ENCODE measurements around the gene SEPTIN8. TPM values are rescaled to one million over a fixed set of nuclear protein-coding genes. Genes with fewer than 3 reads are reported as not detected.

SEPTIN8 gene
- total and polyA plus RNA-seq, 2 donors (not counting 1 experiment from before 2014, with no cell fraction given), result 4.0 to 5.9 TPM

DNA sequence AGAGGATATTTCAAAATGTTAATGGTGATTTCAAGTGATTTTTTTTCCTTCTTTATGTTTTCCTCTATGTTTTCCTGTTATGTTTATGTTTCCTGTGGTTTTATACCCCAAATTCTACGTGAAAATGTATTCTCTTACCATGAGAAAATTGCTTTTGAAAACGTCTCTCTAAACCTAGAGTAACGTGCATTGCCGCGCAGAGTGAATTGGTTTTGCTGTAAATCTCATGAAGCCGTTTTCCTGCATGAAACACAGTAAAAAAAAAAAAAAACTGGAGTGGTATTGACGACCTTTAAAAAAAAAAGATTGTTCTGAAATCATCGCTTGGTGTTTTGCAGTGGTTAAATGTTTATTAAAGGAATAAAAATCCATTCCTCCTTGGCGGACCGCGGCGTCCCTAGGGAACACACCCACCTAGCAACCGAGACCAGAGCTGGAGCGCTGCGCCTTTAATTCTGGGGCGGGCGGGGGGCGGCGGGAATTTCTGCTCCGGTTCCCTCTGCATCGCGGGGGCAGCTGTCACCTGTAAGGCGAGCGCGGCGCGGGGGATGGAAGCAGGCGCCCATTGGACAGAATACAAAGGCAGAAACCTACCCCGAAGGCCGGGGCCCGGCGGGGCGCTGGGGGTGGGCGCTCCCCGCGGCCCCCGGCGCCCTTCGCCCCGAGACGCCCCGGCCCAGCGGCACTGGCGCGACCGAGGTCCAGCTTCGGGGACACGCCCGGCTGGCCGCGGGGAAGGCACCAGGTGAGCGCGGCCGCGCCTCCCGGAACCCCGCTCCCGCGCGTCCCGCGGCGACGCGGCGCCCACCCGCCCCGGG is 36.0 kb upstream of the SEPTIN8 start, which contains the start of gene SOWAHA:
TSS of gene SOWAHA (plus strand) at position 522 of the 818 bp plus-strand sequence. CDS start 320 bp downstream, outside the sequence.
- H3K4me3 Mint-ChIP-seq, result peak within 1 kb of the TSS; percentile 53
- CTCF ChIA-PET, result interaction anchor here (0.6 to 3.3 kb wide), 3 partner anchors 16 to 575 kb away, joined by 3 to 18 read pairs (median 3); partner anchors contain the start of gene SHROOM1
- peak within 1 kb of the TSS; percentile 75 for H2AFZ ChIP-seq (ENCODE audit: insufficient read depth, low read depth, low read length, poor library complexity, severe bottlenecking)
- peak within 1 kb of the TSS; percentile 56 for H3K9ac ChIP-seq (ENCODE audit: low read length)
- no peaks in the 10 kb centered on the region for H3K9me3 Mint-ChIP-seq (ENCODE audit: insufficient read depth)
- no peak within 1 kb of the TSS for H3K27ac ChIP-seq (ENCODE audit: low read length in 2 of 2)
- no peaks in the 10 kb centered on the region for H3K79me2 ChIP-seq (ENCODE audit: control insufficient read depth, insufficient read depth, low read length)
- H3K27me3 ChIP-seq (replicated peaks in 1 of 4; ENCODE audit: control extremely low read depth in 1 of 4, control insufficient read depth in 3 of 4, insufficient read depth in 4 of 4, low read length in 3 of 4), result peaks cover 0 to 47% (median 26%) of the 10 kb centered on the region in 4 experiments
- no peaks in the 10 kb centered on the region for H3K36me3 ChIP-seq (replicated peaks in 1 of 2; ENCODE audit: control extremely low read depth in 1 of 2, control insufficient read depth in 1 of 2, extremely low read depth in 1 of 2, insufficient read depth in 2 of 2, low read length in 1 of 2)
- 2% methylated on average over 64 of the region's 68 CpGs for WGBS (ENCODE audit: insufficient coverage)
- peak within 1 kb of the TSS; percentile 91 for H3K4me2 ChIP-seq (replicated peaks; ENCODE audit: low read depth, low read length, poor library complexity, severe bottlenecking)
- peaks cover 0 to 5% (median 1%) of the 10 kb centered on the region in 3 donors for H3K9me3 ChIP-seq (ENCODE audit: control extremely low read depth in 1 of 3, control insufficient read depth in 2 of 3, insufficient read depth in 1 of 3, low read length in 2 of 3)
- peaks cover 11% of the 10 kb centered on the region for H3K4me1 Mint-ChIP-seq
- intact Hi-C loops (cut with micrococcal nuclease), result no loop called here
- POLR2A ChIA-PET, result no interaction called here
- no peak for DNase-seq
- peaks cover 10 to 16% of the 10 kb centered on the region in 2 donors for H3K4me1 ChIP-seq (ENCODE audit: control insufficient read depth in 2 of 2, insufficient read depth in 2 of 2, low read length in 2 of 2)
- peak; percentile 26 for ATAC-seq (ENCODE audit: low read depth)
- peaks cover 36% of the 10 kb centered on the region for H3K27me3 Mint-ChIP-seq
- H4K20me1 ChIP-seq (ENCODE audit: control insufficient read depth, insufficient read depth, low read length, poor library complexity, severe bottlenecking), result no peaks in the 10 kb centered on the region
- TF ChIP-seq, protein P1, sequence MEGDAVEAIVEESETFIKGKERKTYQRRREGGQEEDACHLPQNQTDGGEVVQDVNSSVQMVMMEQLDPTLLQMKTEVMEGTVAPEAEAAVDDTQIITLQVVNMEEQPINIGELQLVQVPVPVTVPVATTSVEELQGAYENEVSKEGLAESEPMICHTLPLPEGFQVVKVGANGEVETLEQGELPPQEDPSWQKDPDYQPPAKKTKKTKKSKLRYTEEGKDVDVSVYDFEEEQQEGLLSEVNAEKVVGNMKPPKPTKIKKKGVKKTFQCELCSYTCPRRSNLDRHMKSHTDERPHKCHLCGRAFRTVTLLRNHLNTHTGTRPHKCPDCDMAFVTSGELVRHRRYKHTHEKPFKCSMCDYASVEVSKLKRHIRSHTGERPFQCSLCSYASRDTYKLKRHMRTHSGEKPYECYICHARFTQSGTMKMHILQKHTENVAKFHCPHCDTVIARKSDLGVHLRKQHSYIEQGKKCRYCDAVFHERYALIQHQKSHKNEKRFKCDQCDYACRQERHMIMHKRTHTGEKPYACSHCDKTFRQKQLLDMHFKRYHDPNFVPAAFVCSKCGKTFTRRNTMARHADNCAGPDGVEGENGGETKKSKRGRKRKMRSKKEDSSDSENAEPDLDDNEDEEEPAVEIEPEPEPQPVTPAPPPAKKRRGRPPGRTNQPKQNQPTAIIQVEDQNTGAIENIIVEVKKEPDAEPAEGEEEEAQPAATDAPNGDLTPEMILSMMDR (IDR thresholded peaks at IDR 0.05), result no peak
- TF ChIP-seq EZH2 (IDR thresholded peaks at IDR 0.05; ENCODE audit: borderline replicate concordance, insufficient read depth, low read depth, low read length, poor library complexity, severe bottlenecking), result peak; percentile 75
- peak within 1 kb of the TSS in 3 of 5 experiments; percentile 30 to 50 (median 38) for H3K4me3 ChIP-seq (ENCODE audit: control extremely low read depth in 1 of 5, extremely low read depth in 1 of 5, insufficient read depth in 1 of 5, low read depth in 2 of 5, low read length in 4 of 5)
- peak within 1 kb of the TSS; percentile 11 for H3K27ac Mint-ChIP-seq
